ENCODE results near the gene KCTD20. TPM values are rescaled to one million over a fixed set of nuclear protein-coding genes. Genes with fewer than 3 reads are reported as not detected.

The KCTD20 gene
- total RNA-seq, 1 donor from 2014 or later = 29.1 TPM

GRCh38 chr6:36492092-36492491, 49.3 kb downstream of the KCTD20 start:
- TF ChIP-seq CTCF (IDR thresholded peaks at IDR 0.05; ENCODE audit: partially characterized antibody, unreplicated experiment) = no peak
- no peak for DNase-seq
- Mint-ChIP-seq H3K4me3 (ENCODE audit: unreplicated experiment) (no peak overlapping the region), H3K27me3 (ENCODE audit: unreplicated experiment) (peaks cover 5% of the 10 kb centered on the region), H3K9me3 (ENCODE audit: unreplicated experiment) (peaks cover 5% of the 10 kb centered on the region), H3K36me3 (ENCODE audit: unreplicated experiment) (no peaks in the 10 kb centered on the region), H3K4me1 (ENCODE audit: low read depth, unreplicated experiment) (peaks cover 2% of the 10 kb centered on the region), H3K27ac (ENCODE audit: unreplicated experiment) (no peak overlapping the region)

GRCh38 chr6:36492621-36493020, 49.8 kb downstream of the KCTD20 start:
- no peak overlapping the region for H3K27ac Mint-ChIP-seq (ENCODE audit: unreplicated experiment)
- H3K27me3 Mint-ChIP-seq (ENCODE audit: unreplicated experiment) = peaks cover 5% of the 10 kb centered on the region
- no peaks in the 10 kb centered on the region for H3K36me3 Mint-ChIP-seq (ENCODE audit: unreplicated experiment)
- peaks cover 2% of the 10 kb centered on the region for H3K4me1 Mint-ChIP-seq (ENCODE audit: low read depth, unreplicated experiment)
- no peak for DNase-seq
- no peak for TF ChIP-seq CTCF (IDR thresholded peaks at IDR 0.05; ENCODE audit: partially characterized antibody, unreplicated experiment)
- peaks cover 5% of the 10 kb centered on the region for H3K9me3 Mint-ChIP-seq (ENCODE audit: unreplicated experiment)
- H3K4me3 Mint-ChIP-seq (ENCODE audit: unreplicated experiment) = no peak overlapping the region

- TF ChIP-seq CTCF (IDR thresholded peaks at IDR 0.05; ENCODE audit: partially characterized antibody, unreplicated experiment) = no peak
- Mint-ChIP-seq H3K4me3 (ENCODE audit: unreplicated experiment) (no peak overlapping the region), H3K36me3 (ENCODE audit: unreplicated experiment) (no peaks in the 10 kb centered on the region), H3K27me3 (ENCODE audit: unreplicated experiment) (peaks cover 5% of the 10 kb centered on the region), H3K27ac (ENCODE audit: unreplicated experiment) (no peak overlapping the region), H3K9me3 (ENCODE audit: unreplicated experiment) (peaks cover 5% of the 10 kb centered on the region), H3K4me1 (ENCODE audit: low read depth, unreplicated experiment) (peaks cover 2% of the 10 kb centered on the region)
- DNase-seq = no peak
These were observed 50.5 kb downstream of the KCTD20 start for GRCh38 chr6:36493319-36493718.

GRCh38 chr6:36493859-36494258, 51.1 kb downstream of the KCTD20 start:
- peaks cover 2% of the 10 kb centered on the region for H3K4me1 Mint-ChIP-seq (ENCODE audit: low read depth, unreplicated experiment)
- H3K27ac Mint-ChIP-seq (ENCODE audit: unreplicated experiment) = no peak overlapping the region
- peaks cover 2% of the 10 kb centered on the region for H3K27me3 Mint-ChIP-seq (ENCODE audit: unreplicated experiment)
- peak overlapping the region; percentile 31 for H3K4me3 Mint-ChIP-seq (ENCODE audit: unreplicated experiment)
- H3K9me3 Mint-ChIP-seq (ENCODE audit: unreplicated experiment) = peaks cover 5% of the 10 kb centered on the region
- no peaks in the 10 kb centered on the region for H3K36me3 Mint-ChIP-seq (ENCODE audit: unreplicated experiment)
- no peak for TF ChIP-seq CTCF (IDR thresholded peaks at IDR 0.05; ENCODE audit: partially characterized antibody, unreplicated experiment)
- DNase-seq = no peak

GRCh38 chr6:36495086-36495485, 52.3 kb downstream of the KCTD20 start:
- Mint-ChIP-seq H3K9me3 (ENCODE audit: unreplicated experiment) (peaks cover 2% of the 10 kb centered on the region), H3K4me1 (ENCODE audit: low read depth, unreplicated experiment) (peaks cover 2% of the 10 kb centered on the region), H3K27ac (ENCODE audit: unreplicated experiment) (no peak overlapping the region), H3K4me3 (ENCODE audit: unreplicated experiment) (no peak overlapping the region), H3K27me3 (ENCODE audit: unreplicated experiment) (peaks cover 2% of the 10 kb centered on the region), H3K36me3 (ENCODE audit: unreplicated experiment) (no peaks in the 10 kb centered on the region)
- no peak for TF ChIP-seq CTCF (IDR thresholded peaks at IDR 0.05; ENCODE audit: partially characterized antibody, unreplicated experiment)
- no peak for DNase-seq
